ENCODE data around the gene USP14. TPM values are rescaled to one million over a fixed set of nuclear protein-coding genes. Genes with fewer than 3 reads are reported as not detected.

The USP14 gene
- total RNA-seq, 6 donors from 2014 or later = 11.5 to 41.2 (median 33.0) TPM

GRCh38 chr18:172361-172760, 14.0 kb downstream of the USP14 start:
- Histone ChIP-seq H3K4me3 (no peak overlapping the region), H3K9me3 (no peaks in the 10 kb centered on the region), H3K36me3 (peaks cover under 1 to 50% (median 24%) of the 10 kb centered on the region in 4 donors), H3K4me1 (no peaks in the 10 kb centered on the region), H3K27me3 (no peaks in the 10 kb centered on the region), H3K27ac (no peak overlapping the region)
- no peak for ATAC-seq (ENCODE audit: low FRiP score in 2 of 2)
- DNase-seq = no peak
- no peak for TF ChIP-seq EP300 (IDR thresholded peaks at IDR 0.05)
- TF ChIP-seq CTCF (IDR thresholded peaks at IDR 0.05) = no peak
- TF ChIP-seq POLR2AphosphoS5 (IDR thresholded peaks at IDR 0.05) = no peak
- TF ChIP-seq POLR2A (IDR thresholded peaks at IDR 0.05) = no peak
- 86 to 91% methylated on average over 5 of the region's 5 CpGs for WGBS, 2 donors

GRCh38 chr18:179499-179898, 21.1 kb downstream of the USP14 start:
- Histone ChIP-seq H3K4me3 (no peak overlapping the region), H3K27me3 (no peaks in the 10 kb centered on the region), H3K4me1 (peaks cover 0 to 8% (median 4%) of the 10 kb centered on the region in 4 donors), H3K36me3 (peaks cover 3 to 31% (median 11%) of the 10 kb centered on the region in 4 donors), H3K9me3 (no peaks in the 10 kb centered on the region), H3K27ac (no peak overlapping the region)
- 88 to 93% methylated on average over 5 of the region's 5 CpGs for WGBS, 2 donors
- no peak for ATAC-seq (ENCODE audit: low FRiP score in 2 of 2)
- TF ChIP-seq POLR2A (IDR thresholded peaks at IDR 0.05) (no peak), CTCF (IDR thresholded peaks at IDR 0.05) (no peak), POLR2AphosphoS5 (IDR thresholded peaks at IDR 0.05) (no peak), EP300 (IDR thresholded peaks at IDR 0.05) (no peak)
- DNase-seq = no peak

- H3K4me3 ChIP-seq = no peak overlapping the region
These were observed 23.4 kb downstream of the USP14 start for GRCh38 chr18:181711-182110.

GRCh38 chr18:183769-184168, 25.4 kb downstream of the USP14 start:
- no peak overlapping the region for H3K27ac ChIP-seq
- H3K4me3 ChIP-seq = no peak overlapping the region
- TF ChIP-seq CTCF (IDR thresholded peaks at IDR 0.05) = no peak
- no peak for TF ChIP-seq POLR2A (IDR thresholded peaks at IDR 0.05)
- TF ChIP-seq EP300 (IDR thresholded peaks at IDR 0.05) = no peak
- peaks cover 0 to 8% (median 4%) of the 10 kb centered on the region in 4 donors for H3K4me1 ChIP-seq
- DNase-seq (no peak), ATAC-seq (ENCODE audit: low FRiP score in 2 of 2) (no peak)
- H3K36me3 ChIP-seq = peaks cover 3 to 41% (median 14%) of the 10 kb centered on the region in 4 donors
- WGBS, 2 donors = 89 to 91% methylated on average over 1 of the region's 1 CpG
- no peaks in the 10 kb centered on the region for H3K9me3 ChIP-seq
- H3K27me3 ChIP-seq = no peaks in the 10 kb centered on the region

More at GRCh38 chr18:181711-182110, 23.4 kb downstream of the USP14 start:
- ATAC-seq (ENCODE audit: low FRiP score in 2 of 2) (no peak), DNase-seq (no peak)
- Histone ChIP-seq H3K36me3 (peaks cover 3 to 41% (median 14%) of the 10 kb centered on the region in 4 donors), H3K27ac (no peak overlapping the region), H3K9me3 (no peaks in the 10 kb centered on the region), H3K4me1 (peaks cover 0 to 8% (median 4%) of the 10 kb centered on the region in 4 donors), H3K27me3 (no peaks in the 10 kb centered on the region)
- TF ChIP-seq POLR2A (IDR thresholded peaks at IDR 0.05) = no peak
- TF ChIP-seq EP300 (IDR thresholded peaks at IDR 0.05) = no peak
- no peak for TF ChIP-seq CTCF (IDR thresholded peaks at IDR 0.05)
- TF ChIP-seq POLR2AphosphoS5 (IDR thresholded peaks at IDR 0.05) = no peak

GRCh38 chr18:189254-189653, 30.9 kb downstream of the USP14 start:
- DNase-seq = no peak

More at GRCh38 chr18:189254-189653, 30.9 kb downstream of the USP14 start:
- Histone ChIP-seq H3K27me3 (no peaks in the 10 kb centered on the region), H3K4me1 (no peaks in the 10 kb centered on the region), H3K27ac (no peak overlapping the region), H3K36me3 (peaks cover 0 to 14% (median 6%) of the 10 kb centered on the region in 4 donors), H3K9me3 (no peaks in the 10 kb centered on the region), H3K4me3 (no peak overlapping the region)
- WGBS, 2 donors = 82 to 91% methylated on average over 5 of the region's 5 CpGs
- ATAC-seq (ENCODE audit: low FRiP score in 2 of 2) = no peak
- TF ChIP-seq POLR2A (IDR thresholded peaks at IDR 0.05) (no peak), CTCF (IDR thresholded peaks at IDR 0.05) (no peak), POLR2AphosphoS5 (IDR thresholded peaks at IDR 0.05) (no peak), EP300 (IDR thresholded peaks at IDR 0.05) (no peak)

All from upper lobe of left lung (tissue), 6 donors.